Gastrocnemius medialis (tissue), 4 donors: Measurements from ENCODE around the gene STXBP2. TPM values are rescaled to one million over a fixed set of nuclear protein-coding genes. Genes with fewer than 3 reads are reported as not detected.

Source experiments
- ATAC-seq, 2 donors: fragments of 150-250 bp; one replicate each; pipeline ENCODE4 v1.9.1; 2016
- DNase-seq, 2 donors: peaks; one replicate each; pipeline ENCODE4 v3.0.0-alpha.2; 2019
- H3K27ac ChIP-seq, 4 donors: fragments of 200-600 bp; sonication (generic); 1 replicate in 1 of 4; 2 replicates in 3 of 4; pipeline ENCODE4 v1.5.1; 2016 to 2018; ENCODE audit warnings: mild to moderate bottlenecking in 2 of 4, moderate library complexity in 1 of 4
- H3K27me3 ChIP-seq, 3 donors: fragments of 200-600 bp; sonication (generic) in 2 of 3; 1 replicate in 1 of 3; 2 replicates in 2 of 3; pipeline versions ENCODE4 v1.5.1 to v1.6.0; 2016 to 2019; ENCODE audit warnings: mild to moderate bottlenecking in 1 of 3, moderate library complexity in 1 of 3
- H3K36me3 ChIP-seq, 2 donors: fragments of 200-600 bp; sonication (generic) in 1 of 2; one replicate each; pipeline ENCODE4 v1.5.1; 2017 to 2018
- H3K4me1 ChIP-seq, 2 donors: fragments of 200-600 bp; sonication (generic) in 1 of 2; one replicate each; pipeline ENCODE4 v1.5.1; 2016 to 2017; ENCODE audit warnings: mild to moderate bottlenecking in 2 of 2
- H3K4me3 ChIP-seq, 4 donors: fragments of 200-600 bp; sonication (generic) in 3 of 4; 1 replicate in 1 of 4; 2 replicates in 3 of 4; pipeline ENCODE4 v1.5.1; 2016 to 2019; ENCODE audit warnings: mild to moderate bottlenecking in 2 of 4
- H3K9me3 ChIP-seq, 3 donors: fragments of 200-600 bp; sonication (generic) in 2 of 3; 1 replicate in 1 of 3; 2 replicates in 2 of 3; pipeline ENCODE4 v1.5.1; 2016 to 2019
- CTCF ChIP-seq, 5 experiments: fragments of 450-650 bp in 3 of 5; fragments of 200-600 bp in 2 of 5; sonication (generic) in 2 of 5; IDR thresholded peaks in 4 of 5; conservative IDR thresholded peaks in 1 of 5; 1 replicate in 4 of 5; 2 replicates in 1 of 5; pipeline ENCODE4 v1.5.1; 2016 to 2019; ENCODE audit warnings: antibody characterized with exemption in 5 of 5, mild to moderate bottlenecking in 3 of 5, moderate library complexity in 3 of 5
- POLR2A ChIP-seq, 2 donors: fragments of 450-650 bp; IDR thresholded peaks; one replicate each; pipeline ENCODE4 v1.6.1; 2017; ENCODE audit warnings: antibody characterized with exemption in 2 of 2, mild to moderate bottlenecking in 2 of 2, moderate library complexity in 2 of 2
- in situ Hi-C, 4 donors: fragments of 200-750 bp; cut with MboI; loops; one replicate each; pipeline versions ENCODE4 v1.15.0 to v1.8.0; 2017; ENCODE audit warnings: low sequenced_read_pairs in 4 of 4
- intact Hi-C: fragments of 100-400 bp; cut with DNase I; formaldehyde crosslinking; loops from one replicate; pipeline ENCODE4 v1.15.1; 2023; ENCODE audit warnings: low total_unique reads
- microRNA-seq, 2 donors: library from miRNA; unstranded; fragments of <30 nt; microRNA quantifications; one replicate each; pipeline ENCODE4, GENCODE V29; 2016; ENCODE audit warnings: borderline replicate concordance in 2 of 2
- total RNA-seq, 4 donors: library from RNA; depleted of rRNA; stranded (reverse); fragments of >200 nt; gene quantifications; one replicate each; pipeline versions ENCODE4 v1.1.0 to v1.2.3, GENCODE V29; 2016

Gene STXBP2
- total RNA-seq, 4 donors from 2014 or later: 0.87 to 3.7 (median 2.8) TPM

GRCh38 chr19:7690779-7691258, 53.9 kb downstream of the STXBP2 start:
- ATAC-seq: no peak
- Histone ChIP-seq H3K36me3 (no peaks in the 10 kb centered on the region), H3K9me3 (no peaks in the 10 kb centered on the region), H3K4me3 (no peak overlapping the region), H3K27ac (no peak overlapping the region), H3K27me3 (peaks cover 3 to 16% (median 16%) of the 10 kb centered on the region in 3 donors), H3K4me1 (no peaks in the 10 kb centered on the region)
- in situ Hi-C loops: no loop called here
- DNase-seq: no peak
- TF ChIP-seq CTCF (IDR thresholded peaks at IDR 0.05 in 4 of 5, conservative IDR thresholded peaks at IDR 0.05 in 1 of 5): no peak
- TF ChIP-seq POLR2A (IDR thresholded peaks at IDR 0.05): no peak
- intact Hi-C loops: no loop called here

- intact Hi-C loops: no loop called here
- no peak overlapping the region for H3K27ac ChIP-seq
- ATAC-seq: no peak
Observed at GRCh38 chr19:7691497-7691896, 54.6 kb downstream of the STXBP2 start.

GRCh38 chr19:7692417-7693088, 55.6 kb downstream of the STXBP2 start:
- intact Hi-C loops (no loop called here), in situ Hi-C loops (no loop called here)
- no peak overlapping the region for H3K4me3 ChIP-seq
- no peaks in the 10 kb centered on the region for H3K4me1 ChIP-seq
- DNase-seq (no peak), ATAC-seq (no peak)
- no peaks in the 10 kb centered on the region for H3K36me3 ChIP-seq
- peaks cover 3 to 23% (median 19%) of the 10 kb centered on the region in 3 donors for H3K27me3 ChIP-seq
- TF ChIP-seq POLR2A (IDR thresholded peaks at IDR 0.05) (no peak), CTCF (IDR thresholded peaks at IDR 0.05 in 4 of 5, conservative IDR thresholded peaks at IDR 0.05 in 1 of 5) (no peak)
- H3K9me3 ChIP-seq: no peaks in the 10 kb centered on the region
- no peak overlapping the region for H3K27ac ChIP-seq

More at GRCh38 chr19:7691497-7691896, 54.6 kb downstream of the STXBP2 start:
- TF ChIP-seq CTCF (IDR thresholded peaks at IDR 0.05 in 4 of 5, conservative IDR thresholded peaks at IDR 0.05 in 1 of 5): no peak
- TF ChIP-seq POLR2A (IDR thresholded peaks at IDR 0.05): no peak
- Histone ChIP-seq H3K4me3 (no peak overlapping the region), H3K4me1 (no peaks in the 10 kb centered on the region), H3K9me3 (no peaks in the 10 kb centered on the region), H3K36me3 (no peaks in the 10 kb centered on the region), H3K27me3 (peaks cover 3 to 16% (median 16%) of the 10 kb centered on the region in 3 donors)
- in situ Hi-C loops: no loop called here
- no peak for DNase-seq

GRCh38 chr19:7694499-7694898, 57.6 kb downstream of the STXBP2 start:
- TF ChIP-seq POLR2A (IDR thresholded peaks at IDR 0.05) (no peak), CTCF (IDR thresholded peaks at IDR 0.05 in 4 of 5, conservative IDR thresholded peaks at IDR 0.05 in 1 of 5) (no peak)
- Histone ChIP-seq H3K27me3 (peaks cover 3 to 26% (median 26%) of the 10 kb centered on the region in 3 donors), H3K9me3 (no peaks in the 10 kb centered on the region), H3K4me3 (no peak overlapping the region), H3K4me1 (no peaks in the 10 kb centered on the region), H3K36me3 (no peaks in the 10 kb centered on the region), H3K27ac (no peak overlapping the region)
- intact Hi-C loops: no loop called here
- in situ Hi-C loops: no loop called here
- no peak for ATAC-seq
- DNase-seq: no peak

Small RNAs within 50 kb of the gene (microRNA-seq; reads per million reads assigned to microRNA genes)
- 0 reads per million in 2 donors for gene MIR6792

Other genes starting within 250 kb of the STXBP2 start
- gene PEX11G, start 148.1 kb upstream of the STXBP2 start, total RNA-seq: 1 to 10 TPM in 2 of 4 donors, under 1 TPM in 1, not detected in 1; 0.51 to 1.4 (median 1.1) TPM
- 100 to 1,000 TPM in 2 of 4 donors, 10 to 100 TPM in 2; 69.8 to 139 (median 116) TPM for gene ZNF358, start 121.0 kb upstream of the STXBP2 start, total RNA-seq
- 10 to 100 TPM in 3 of 4 donors, 1 to 10 TPM in 1; 9.2 to 13.6 (median 11.5) TPM for gene MCOLN1, start 114.5 kb upstream of the STXBP2 start, total RNA-seq
- 100 to 1,000 TPM in 1 of 4 donors, 10 to 100 TPM in 3; 61.4 to 101 (median 75.1) TPM for gene PNPLA6, start 101.4 kb upstream of the STXBP2 start, total RNA-seq
- gene CAMSAP3, start 41.2 kb upstream of the STXBP2 start, total RNA-seq: under 1 TPM in 2 of 4 donors, not detected in 2; 0.15 to 0.16 TPM
- 10 to 100 TPM; 29.6 to 51.2 (median 31.1) TPM for gene XAB2, start 7.6 kb upstream of the STXBP2 start, total RNA-seq
- 10 to 100 TPM in 3 of 4 donors, 1 to 10 TPM in 1; 9.5 to 15.1 (median 12.9) TPM for gene PET100, start 7.3 kb upstream of the STXBP2 start, total RNA-seq
- gene PCP2, start 3.4 kb upstream of the STXBP2 start, total RNA-seq: not detected
- gene RETN, start 31.9 kb downstream of the STXBP2 start, total RNA-seq: 1 to 10 TPM in 1 of 4 donors, not detected in 3; 1.2 TPM
- 1 to 10 TPM in 1 of 4 donors, under 1 TPM in 1, not detected in 2; 0.16 to 1.2 TPM for gene MCEMP1, start 40.0 kb downstream of the STXBP2 start, total RNA-seq
- 100 to 1,000 TPM; 109 to 146 (median 126) TPM for gene TRAPPC5, start 43.7 kb downstream of the STXBP2 start, total RNA-seq
- not detected for gene FCER2, start 65.0 kb downstream of the STXBP2 start, total RNA-seq
- gene CLEC4G, start 95.0 kb downstream of the STXBP2 start, total RNA-seq: under 1 TPM in 1 of 4 donors, not detected in 3; 0.86 TPM
- gene CD209, start 110.4 kb downstream of the STXBP2 start, total RNA-seq: 1 to 10 TPM in 3 of 4 donors, under 1 TPM in 1; 0.56 to 1.3 (median 1.0) TPM
- not detected for gene CLEC4M, start 126.1 kb downstream of the STXBP2 start, total RNA-seq
- 10 to 100 TPM; 17.5 to 24.6 (median 20.4) TPM for gene EVI5L, start 193.1 kb downstream of the STXBP2 start, total RNA-seq
- not detected for gene PRR36, start 237.3 kb downstream of the STXBP2 start, total RNA-seq